ENCODE measurements around the gene PTEN.
"Not testable (repeated sequence)": the region's sequence is repeated elsewhere in the genome, so short reads cannot be mapped to it uniquely, and the experiment has no call there.

Gene PTEN

GRCh38 chr10:87866412-87866974 is 3.1 kb downstream of the PTEN start:
- Histone ChIP-seq H3K27ac (peak overlapping the region; percentile 98), H2AFZ (ENCODE audit: low read depth) (no peak overlapping the region)

GRCh38 chr10:87867453-87867852 is 4.0 kb downstream of the PTEN start:
- TF ChIP-seq, protein P1, sequence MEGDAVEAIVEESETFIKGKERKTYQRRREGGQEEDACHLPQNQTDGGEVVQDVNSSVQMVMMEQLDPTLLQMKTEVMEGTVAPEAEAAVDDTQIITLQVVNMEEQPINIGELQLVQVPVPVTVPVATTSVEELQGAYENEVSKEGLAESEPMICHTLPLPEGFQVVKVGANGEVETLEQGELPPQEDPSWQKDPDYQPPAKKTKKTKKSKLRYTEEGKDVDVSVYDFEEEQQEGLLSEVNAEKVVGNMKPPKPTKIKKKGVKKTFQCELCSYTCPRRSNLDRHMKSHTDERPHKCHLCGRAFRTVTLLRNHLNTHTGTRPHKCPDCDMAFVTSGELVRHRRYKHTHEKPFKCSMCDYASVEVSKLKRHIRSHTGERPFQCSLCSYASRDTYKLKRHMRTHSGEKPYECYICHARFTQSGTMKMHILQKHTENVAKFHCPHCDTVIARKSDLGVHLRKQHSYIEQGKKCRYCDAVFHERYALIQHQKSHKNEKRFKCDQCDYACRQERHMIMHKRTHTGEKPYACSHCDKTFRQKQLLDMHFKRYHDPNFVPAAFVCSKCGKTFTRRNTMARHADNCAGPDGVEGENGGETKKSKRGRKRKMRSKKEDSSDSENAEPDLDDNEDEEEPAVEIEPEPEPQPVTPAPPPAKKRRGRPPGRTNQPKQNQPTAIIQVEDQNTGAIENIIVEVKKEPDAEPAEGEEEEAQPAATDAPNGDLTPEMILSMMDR (conservative IDR thresholded peaks at IDR 0.05; ENCODE audit: low read depth, low read length), result no peak
- Histone ChIP-seq H3K4me2 (peak overlapping the region; percentile 100), H3K36me3 (ENCODE audit: insufficient read depth) (peaks cover 17% of the 10 kb centered on the region; the same call in 1 of the 2 replicates), H3K4me1 (ENCODE audit: low read depth, poor library complexity, severe bottlenecking) (peaks cover 30% of the 10 kb centered on the region), H3K27ac (peak overlapping the region; percentile 98), H3K79me2 (ENCODE audit: insufficient read depth, low read depth) (peaks cover 94% of the 10 kb centered on the region), H4K20me1 (ENCODE audit: insufficient read depth) (peaks cover 11% of the 10 kb centered on the region; the same call in 1 of the 2 replicates), H3K27me3 (ENCODE audit: insufficient read depth, low read depth) (no peaks in the 10 kb centered on the region), H3K4me3 (IDR thresholded peaks at IDR 0.05; ENCODE audit: insufficient read depth, low read depth, low read length) (no peak overlapping the region), H2AFZ (ENCODE audit: low read depth) (no peak overlapping the region), H3K9ac (peak overlapping the region; percentile 94)

More at GRCh38 chr10:87866412-87866974, 3.1 kb downstream of the PTEN start:
- Histone ChIP-seq H3K4me2 (peak overlapping the region; percentile 100), H3K4me3 (IDR thresholded peaks at IDR 0.05; ENCODE audit: insufficient read depth, low read depth, low read length) (no peak overlapping the region), H3K9ac (peak overlapping the region; percentile 94), H3K4me1 (ENCODE audit: low read depth, poor library complexity, severe bottlenecking) (peaks cover 21% of the 10 kb centered on the region), H4K20me1 (ENCODE audit: insufficient read depth) (peaks cover 9% of the 10 kb centered on the region; the same call in 1 of the 2 replicates), H3K27me3 (ENCODE audit: insufficient read depth, low read depth) (no peaks in the 10 kb centered on the region), H3K36me3 (ENCODE audit: insufficient read depth) (peaks cover 14% of the 10 kb centered on the region; the same call in 1 of the 2 replicates), H3K79me2 (ENCODE audit: insufficient read depth, low read depth) (peaks cover 91% of the 10 kb centered on the region)
- TF ChIP-seq, protein P1 (conservative IDR thresholded peaks at IDR 0.05; ENCODE audit: low read depth, low read length), result no peak

DNA sequence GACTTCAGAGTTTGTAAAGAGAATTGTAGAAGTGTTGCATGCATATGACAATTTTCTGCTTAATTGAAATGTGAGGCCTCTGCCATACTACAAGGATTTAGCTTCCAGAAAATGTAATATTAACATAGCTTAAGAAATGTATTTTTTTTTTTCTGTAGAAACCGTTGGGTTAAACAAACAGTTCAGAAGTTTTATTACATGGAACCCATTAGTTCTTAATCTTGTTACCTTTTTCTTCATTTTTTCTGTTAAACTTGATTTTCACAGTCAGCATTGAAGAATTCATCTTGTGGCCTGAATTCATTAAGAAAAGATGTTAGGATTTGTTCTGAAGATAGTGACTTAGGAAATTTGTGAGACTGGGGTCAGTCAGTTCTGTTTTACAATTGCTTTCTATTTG is 4.9 kb downstream of the PTEN start:
- H3K4me2 ChIP-seq, result peak overlapping the region; percentile 100
- H3K27ac ChIP-seq, result peak overlapping the region; percentile 98
- peaks cover 38% of the 10 kb centered on the region for H3K4me1 ChIP-seq (ENCODE audit: low read depth, poor library complexity, severe bottlenecking)
- TF ChIP-seq, protein P1 (conservative IDR thresholded peaks at IDR 0.05; ENCODE audit: low read depth, low read length), result no peak
- H2AFZ ChIP-seq (ENCODE audit: low read depth), result no peak overlapping the region
- no peaks in the 10 kb centered on the region for H3K27me3 ChIP-seq (ENCODE audit: insufficient read depth, low read depth)
- H3K9ac ChIP-seq, result peak overlapping the region; percentile 94
- peaks cover 17% of the 10 kb centered on the region; the same call in 1 of the 2 replicates for H3K36me3 ChIP-seq (ENCODE audit: insufficient read depth)
- H4K20me1 ChIP-seq (ENCODE audit: insufficient read depth), result peaks cover 17% of the 10 kb centered on the region
- H3K79me2 ChIP-seq (ENCODE audit: insufficient read depth, low read depth), result peaks cover 96% of the 10 kb centered on the region
- H3K4me3 ChIP-seq (IDR thresholded peaks at IDR 0.05; ENCODE audit: insufficient read depth, low read depth, low read length), result no peak overlapping the region

DNA sequence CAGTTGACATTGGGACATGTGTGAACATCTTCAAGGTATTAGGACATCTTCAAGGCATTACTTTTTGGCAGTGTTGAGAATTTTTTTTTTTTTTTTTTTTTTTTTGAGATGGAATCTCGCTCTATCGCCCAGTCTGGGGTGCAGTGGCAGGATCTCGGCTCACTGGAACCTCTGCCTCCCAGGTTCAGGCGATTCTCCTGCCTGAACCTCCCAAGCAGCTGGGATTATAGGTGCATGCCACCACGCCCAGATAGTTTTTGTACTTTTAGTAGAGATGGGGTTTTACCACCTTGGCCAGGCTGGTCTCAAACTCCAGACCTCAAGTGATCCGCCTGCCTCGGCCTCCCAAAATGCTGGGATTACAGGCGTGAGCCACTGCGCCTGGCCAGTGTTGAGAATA is 5.7 kb downstream of the PTEN start:
- peak overlapping the region; percentile 100 for H3K4me2 ChIP-seq
- not testable (repeated sequence) for H3K4me3 ChIP-seq (IDR thresholded peaks at IDR 0.05; ENCODE audit: insufficient read depth, low read depth, low read length); H2AFZ ChIP-seq (ENCODE audit: low read depth); H3K27me3 ChIP-seq (ENCODE audit: insufficient read depth, low read depth)
- H3K36me3 ChIP-seq (ENCODE audit: insufficient read depth), result peaks cover 20% of the 10 kb centered on the region; the same call in 1 of the 2 replicates
- peaks cover 100% of the 10 kb centered on the region for H3K79me2 ChIP-seq (ENCODE audit: insufficient read depth, low read depth)
- peak overlapping the region; percentile 98 for H3K27ac ChIP-seq
- H4K20me1 ChIP-seq (ENCODE audit: insufficient read depth), result peaks cover 26% of the 10 kb centered on the region
- H3K9ac ChIP-seq, result peak overlapping the region; percentile 94
- H3K4me1 ChIP-seq (ENCODE audit: low read depth, poor library complexity, severe bottlenecking), result peaks cover 47% of the 10 kb centered on the region

Measured in KMS-11 (cell line).